Measurements from ENCODE around the gene ACCSL.

Gene ACCSL

DNA sequence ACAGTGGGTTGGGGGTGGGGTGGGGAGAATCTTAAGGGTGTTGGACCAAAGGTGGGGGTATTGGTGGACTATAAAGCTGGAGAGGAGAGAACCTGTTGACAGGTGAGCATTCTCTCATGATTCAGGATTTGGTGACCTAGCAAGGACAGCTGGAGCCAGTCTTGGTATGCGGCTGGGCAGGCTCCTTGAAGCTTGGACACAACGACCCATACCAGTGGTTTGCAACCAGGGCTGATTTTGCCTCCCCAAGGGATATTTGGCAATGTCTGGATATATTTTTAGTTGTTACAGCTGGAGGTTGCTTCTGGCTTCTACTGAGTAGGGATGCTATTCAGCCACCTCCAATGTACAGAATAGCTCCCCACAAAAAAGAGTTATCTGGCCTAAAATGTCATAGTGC lies 53.3 kb downstream of the ACCSL start:
- DNase-seq: no peak

DNA sequence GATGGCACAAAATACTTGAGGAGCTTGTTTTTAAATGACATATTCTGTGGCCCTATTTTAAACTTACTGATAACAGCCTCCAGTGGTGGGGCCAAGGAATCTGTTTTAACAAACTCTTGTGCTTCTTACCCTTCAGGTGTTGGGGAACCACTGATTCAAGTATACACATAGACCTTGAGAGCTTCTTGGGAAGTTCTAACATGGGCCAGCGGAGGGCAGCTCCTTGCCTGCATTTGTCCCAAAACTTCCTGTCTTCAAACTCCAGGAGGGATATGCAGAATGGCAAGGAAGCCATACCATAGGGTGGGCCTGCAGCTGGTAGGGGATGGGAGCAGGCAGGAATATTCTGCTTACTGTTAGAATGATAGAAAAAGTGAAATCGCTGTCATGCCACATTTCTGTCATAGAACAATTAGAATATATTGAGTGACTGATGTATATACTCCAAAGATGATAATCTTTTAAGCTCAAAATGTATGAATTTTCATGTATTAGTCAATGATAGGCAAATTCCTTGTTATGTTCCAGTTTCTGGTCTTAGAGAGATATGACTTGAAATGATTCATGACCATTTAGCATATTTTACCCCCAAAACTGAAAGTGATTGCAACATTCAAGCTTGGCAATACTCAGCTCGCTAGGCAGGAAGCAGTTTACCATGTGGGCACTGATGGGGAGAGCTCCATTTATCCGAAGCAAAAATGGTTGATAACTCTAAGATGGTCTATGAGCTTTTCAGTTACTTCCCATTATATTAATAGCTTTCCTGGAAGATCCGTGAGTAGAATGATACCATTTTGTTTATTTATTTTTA lies 56.9 kb downstream of the ACCSL start:
- no peak for DNase-seq

DNA sequence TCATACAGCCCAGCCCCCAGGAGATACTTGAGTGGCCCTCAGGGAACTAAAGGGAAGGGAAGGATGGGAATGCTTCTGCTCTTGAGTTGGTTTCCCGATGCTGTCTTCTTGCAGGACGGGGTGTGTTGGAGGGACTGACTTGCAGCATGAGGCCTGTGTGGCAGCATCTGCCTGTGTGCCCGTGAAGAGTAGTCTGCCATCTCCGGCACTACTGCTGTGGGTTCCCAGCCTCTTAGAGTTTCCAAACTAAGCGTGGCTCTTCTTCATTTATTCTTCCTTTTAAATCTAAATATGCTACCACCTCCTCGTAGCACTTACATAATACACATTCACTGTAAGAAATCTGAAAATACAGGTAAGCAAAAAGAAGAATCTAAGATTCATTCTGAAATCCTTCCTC lies 60.5 kb downstream of the ACCSL start:
- no peak for DNase-seq
